ENCODE measurements around the gene ZMYM4. TPM values are rescaled to one million over a fixed set of nuclear protein-coding genes. Genes with fewer than 3 reads are reported as not detected.

ZMYM4 gene
- total RNA-seq: 9.6 TPM

- TF ChIP-seq CTCF (IDR thresholded peaks at IDR 0.05): no peak
- Histone ChIP-seq H3K4me3 (peak within 1 kb of the TSS; percentile 93 to 99), H3K27me3 (no peaks in the 10 kb centered on the region), H3K4me1 (peaks cover 0 to 10% of the 10 kb centered on the region in 2 donors), H3K36me3 (no peaks in the 10 kb centered on the region), H3K9me3 (no peaks in the 10 kb centered on the region), H3K27ac (peak within 1 kb of the TSS; percentile 81 to 89)
- peak; percentile 60 to 95 for DNase-seq (ENCODE audit: low spot score in 2 of 2)
- intact Hi-C loops (cut with DNase I): loop anchor here (1.0 to 5.0 kb wide), 4 partner anchors 34 to 236 kb away; partner anchors contain the start of gene ZMYM6
Observed at GRCh38 chr1:35268282-35269200, at the start of gene ZMYM4. TSS of gene ZMYM4 (plus strand) at chr1:35268709. CDS start at chr1:35269047, 338 bp downstream.

- TF ChIP-seq CTCF (IDR thresholded peaks at IDR 0.05): no peak
- intact Hi-C loops (cut with DNase I): no loop called here
- no peak for DNase-seq (ENCODE audit: low spot score in 2 of 2)
- no peaks in the 10 kb centered on the region for H3K27me3 ChIP-seq
- no peak overlapping the region for H3K27ac ChIP-seq
- no peaks in the 10 kb centered on the region for H3K4me1 ChIP-seq
- no peaks in the 10 kb centered on the region for H3K9me3 ChIP-seq
- no peaks in the 10 kb centered on the region for H3K36me3 ChIP-seq
- H3K4me3 ChIP-seq: no peak overlapping the region
Observed at GRCh38 chr1:35220976-35221375, 47.5 kb upstream of the ZMYM4 start.

- Histone ChIP-seq H3K36me3 (no peaks in the 10 kb centered on the region), H3K27me3 (no peaks in the 10 kb centered on the region), H3K27ac (no peak overlapping the region), H3K4me1 (no peaks in the 10 kb centered on the region), H3K9me3 (no peaks in the 10 kb centered on the region), H3K4me3 (no peak overlapping the region)
- TF ChIP-seq CTCF (IDR thresholded peaks at IDR 0.05): no peak
- intact Hi-C loops (cut with DNase I): no loop called here
- DNase-seq (ENCODE audit: low spot score in 2 of 2): no peak
Observed at GRCh38 chr1:35222322-35223083, 46.0 kb upstream of the ZMYM4 start.

- intact Hi-C loops (cut with DNase I): no loop called here
- no peaks in the 10 kb centered on the region for H3K27me3 ChIP-seq
- TF ChIP-seq CTCF (IDR thresholded peaks at IDR 0.05): no peak
- H3K4me1 ChIP-seq: no peaks in the 10 kb centered on the region
- no peaks in the 10 kb centered on the region for H3K36me3 ChIP-seq
- H3K27ac ChIP-seq: no peak overlapping the region
- no peaks in the 10 kb centered on the region for H3K9me3 ChIP-seq
- no peak for DNase-seq (ENCODE audit: low spot score in 2 of 2)
- no peak overlapping the region for H3K4me3 ChIP-seq
Observed at GRCh38 chr1:35223084-35223630, 45.4 kb upstream of the ZMYM4 start.

GRCh38 chr1:35226546-35226945 lies 42.0 kb upstream of the ZMYM4 start:
- Histone ChIP-seq H3K36me3 (no peaks in the 10 kb centered on the region), H3K9me3 (no peaks in the 10 kb centered on the region), H3K27ac (no peak overlapping the region), H3K27me3 (no peaks in the 10 kb centered on the region), H3K4me3 (no peak overlapping the region), H3K4me1 (no peaks in the 10 kb centered on the region)
- TF ChIP-seq CTCF (IDR thresholded peaks at IDR 0.05): no peak
- intact Hi-C loops (cut with DNase I): no loop called here
- no peak for DNase-seq (ENCODE audit: low spot score in 2 of 2)
